ENCODE results near the gene FRMD4A.
"Not testable (repeated sequence)": the region's sequence is repeated elsewhere in the genome, so short reads cannot be mapped to it uniquely, and the experiment has no call there.

Gene FRMD4A

GRCh38 chr10:13957856-13958255, 372.9 kb downstream of the FRMD4A start:
- no peak for TF ChIP-seq CTCF (IDR thresholded peaks at IDR 0.05; ENCODE audit: insufficient read depth, low read depth, low read length, missing control alignments)
- no peak for DNase-seq (ENCODE audit: low read depth)
- H3K4me3 ChIP-seq (ENCODE audit: low read length) = no peak overlapping the region

GRCh38 chr10:13956826-13957225, 373.9 kb downstream of the FRMD4A start:
- TF ChIP-seq CTCF (IDR thresholded peaks at IDR 0.05; ENCODE audit: insufficient read depth, low read depth, low read length, missing control alignments) = no peak
- no peak overlapping the region for H3K4me3 ChIP-seq (ENCODE audit: low read length)
- DNase-seq (ENCODE audit: low read depth) = no peak

- DNase-seq (ENCODE audit: low read depth) = no peak
Observed at GRCh38 chr10:13955409-13956068, 375.2 kb downstream of the FRMD4A start.

GRCh38 chr10:13954195-13954594, 376.5 kb downstream of the FRMD4A start:
- not testable (repeated sequence) for DNase-seq (ENCODE audit: low read depth); H3K4me3 ChIP-seq (ENCODE audit: low read length)

More at GRCh38 chr10:13955409-13956068, 375.2 kb downstream of the FRMD4A start:
- no peak overlapping the region for H3K4me3 ChIP-seq (ENCODE audit: low read length)
- no peak for TF ChIP-seq CTCF (IDR thresholded peaks at IDR 0.05; ENCODE audit: insufficient read depth, low read depth, low read length, missing control alignments)

GRCh38 chr10:13953371-13953770, 377.4 kb downstream of the FRMD4A start:
- no peak for TF ChIP-seq CTCF (IDR thresholded peaks at IDR 0.05; ENCODE audit: insufficient read depth, low read depth, low read length, missing control alignments)
- no peak overlapping the region for H3K4me3 ChIP-seq (ENCODE audit: low read length)
- peak; percentile 15 for DNase-seq (ENCODE audit: low read depth)

- H3K4me3 ChIP-seq (ENCODE audit: low read length) = no peak overlapping the region
- DNase-seq (ENCODE audit: low read depth) = no peak
- TF ChIP-seq CTCF (IDR thresholded peaks at IDR 0.05; ENCODE audit: insufficient read depth, low read depth, low read length, missing control alignments) = no peak
Observed at GRCh38 chr10:13950543-13950939, 380.2 kb downstream of the FRMD4A start.

GRCh38 chr10:13949844-13950542, 380.7 kb downstream of the FRMD4A start:
- TF ChIP-seq CTCF (IDR thresholded peaks at IDR 0.05; ENCODE audit: insufficient read depth, low read depth, low read length, missing control alignments) = no peak
- H3K4me3 ChIP-seq (ENCODE audit: low read length) = no peak overlapping the region
- DNase-seq (ENCODE audit: low read depth) = peak; percentile 78

Data from epithelial cell of esophagus (primary cell).